Endothelial cell (in vitro differentiated cells): ENCODE measurements around the gene TMEM181. TPM values are rescaled to one million over a fixed set of nuclear protein-coding genes. Genes with fewer than 3 reads are reported as not detected.
"Not testable (repeated sequence)": the region's sequence is repeated elsewhere in the genome, so short reads cannot be mapped to it uniquely, and the experiment has no call there.

ENCODE experiments used
- DNase-seq: peaks from one replicate; pipeline ENCODE4 v3.0.0; 2021; ENCODE audit warnings: low spot score
- H3K27ac Mint-ChIP-seq: one replicate; pipeline ENCODE4 v1.8.0; 2021; ENCODE audit warnings: mixed read lengths, inconsistent platforms; ENCODE audit not compliant: unreplicated experiment
- H3K27me3 Mint-ChIP-seq: one replicate; pipeline ENCODE4 v1.8.0; 2021; ENCODE audit warnings: mild to moderate bottlenecking, moderate library complexity, mixed read lengths, inconsistent platforms; ENCODE audit not compliant: unreplicated experiment
- H3K36me3 Mint-ChIP-seq: one replicate; pipeline ENCODE4 v1.8.0; 2021; ENCODE audit warnings: mild to moderate bottlenecking, low read depth, mixed read lengths, inconsistent platforms; ENCODE audit not compliant: unreplicated experiment
- H3K4me1 Mint-ChIP-seq: one replicate; pipeline ENCODE4 v1.8.0; 2021; ENCODE audit warnings: mild to moderate bottlenecking, mixed read lengths, inconsistent platforms; ENCODE audit not compliant: unreplicated experiment
- H3K4me3 Mint-ChIP-seq: one replicate; pipeline ENCODE4 v1.8.0; 2021; ENCODE audit warnings: mild to moderate bottlenecking, mixed read lengths, inconsistent platforms; ENCODE audit not compliant: unreplicated experiment
- H3K9me3 Mint-ChIP-seq: one replicate; pipeline ENCODE4 v1.8.0; 2021; ENCODE audit warnings: mixed read lengths, inconsistent platforms; ENCODE audit not compliant: unreplicated experiment
- CTCF ChIP-seq: fragments of 200-600 bp; sonication (generic); IDR thresholded peaks from one replicate; pipeline ENCODE4 v1.5.0; 2021; ENCODE audit warnings: antibody characterized with exemption; ENCODE audit not compliant: unreplicated experiment
- total RNA-seq: library from RNA; stranded (reverse); fragmentation: NEBNext Ultra II Directional; extraction: Animal tissue kit (Norgen Biotek cat#: 25700); gene quantifications from one replicate; pipeline ENCODE4 v1.2.1, GENCODE V29; 2021; ENCODE audit not compliant: unreplicated experiment

The TMEM181 gene
- total RNA-seq, 1 donor from 2014 or later: 29.5 TPM

GRCh38 chr6:158647501-158647900 is 87.6 kb downstream of the TMEM181 start:
- no peak overlapping the region for H3K4me3 Mint-ChIP-seq
- H3K36me3 Mint-ChIP-seq: peaks cover 3% of the 10 kb centered on the region
- peaks cover 7% of the 10 kb centered on the region for H3K4me1 Mint-ChIP-seq
- no peaks in the 10 kb centered on the region for H3K9me3 Mint-ChIP-seq
- H3K27me3 Mint-ChIP-seq: peaks cover 13% of the 10 kb centered on the region
- no peak for DNase-seq
- H3K27ac Mint-ChIP-seq: no peak overlapping the region
- no peak for TF ChIP-seq CTCF

- peaks cover 2% of the 10 kb centered on the region for H3K36me3 Mint-ChIP-seq
- DNase-seq: no peak
- peaks cover 8% of the 10 kb centered on the region for H3K4me1 Mint-ChIP-seq
- no peak for TF ChIP-seq CTCF
- H3K9me3 Mint-ChIP-seq: no peaks in the 10 kb centered on the region
- H3K27me3 Mint-ChIP-seq: peaks cover 13% of the 10 kb centered on the region
- H3K4me3 Mint-ChIP-seq: no peak overlapping the region
- no peak overlapping the region for H3K27ac Mint-ChIP-seq
These were observed 88.8 kb downstream of the TMEM181 start for GRCh38 chr6:158648682-158649131.

GRCh38 chr6:158649289-158650143 is 89.6 kb downstream of the TMEM181 start, which contains the start of gene SYTL3:
SYTL3 (plus strand) TSS chr6:158650054; CDS start chr6:158663269, 13,215 bp downstream.
- no peak within 1 kb of the TSS for H3K27ac Mint-ChIP-seq
- H3K4me1 Mint-ChIP-seq: peaks cover 16% of the 10 kb centered on the region
- no peaks in the 10 kb centered on the region for H3K9me3 Mint-ChIP-seq
- no peak within 1 kb of the TSS for H3K4me3 Mint-ChIP-seq
- H3K27me3 Mint-ChIP-seq: peaks cover 13% of the 10 kb centered on the region
- no peak for TF ChIP-seq CTCF
- DNase-seq: no peak
- no peaks in the 10 kb centered on the region for H3K36me3 Mint-ChIP-seq

GRCh38 chr6:158651981-158652737 is 92.3 kb downstream of the TMEM181 start:
- peaks cover 32% of the 10 kb centered on the region for H3K4me1 Mint-ChIP-seq
- DNase-seq, H3K27ac Mint-ChIP-seq, H3K27me3 Mint-ChIP-seq, H3K4me3 Mint-ChIP-seq, H3K36me3 Mint-ChIP-seq, H3K9me3 Mint-ChIP-seq: not testable (repeated sequence)

GRCh38 chr6:158653577-158654354 is 93.9 kb downstream of the TMEM181 start:
- no peak for DNase-seq
- no peak for TF ChIP-seq CTCF
- Mint-ChIP-seq H3K36me3 (no peaks in the 10 kb centered on the region), H3K4me3 (no peak overlapping the region), H3K4me1 (peaks cover 32% of the 10 kb centered on the region), H3K27me3 (peaks cover 5% of the 10 kb centered on the region), H3K9me3 (no peaks in the 10 kb centered on the region), H3K27ac (no peak overlapping the region)
